ENCODE measurements around the gene FAM83C.

FAM83C gene

GRCh38 chr20:35291654-35292503 lies at the start of gene FAM83C:
FAM83C (minus strand) TSS chr20:35292425; CDS start chr20:35292304, 121 bp downstream.
- no peak for DNase-seq (ENCODE audit: low read depth, low spot score)
- TF ChIP-seq ZNF274 (IDR thresholded peaks at IDR 0.05; ENCODE audit: low read depth, low read length), result no peak
- TF ChIP-seq SUZ12 (IDR thresholded peaks at IDR 0.05; ENCODE audit: extremely low read depth, insufficient read depth, insufficient read length), result no peak
- TF ChIP-seq YY1 (IDR thresholded peaks at IDR 0.05; ENCODE audit: insufficient read depth, insufficient read length), result no peak

DNA sequence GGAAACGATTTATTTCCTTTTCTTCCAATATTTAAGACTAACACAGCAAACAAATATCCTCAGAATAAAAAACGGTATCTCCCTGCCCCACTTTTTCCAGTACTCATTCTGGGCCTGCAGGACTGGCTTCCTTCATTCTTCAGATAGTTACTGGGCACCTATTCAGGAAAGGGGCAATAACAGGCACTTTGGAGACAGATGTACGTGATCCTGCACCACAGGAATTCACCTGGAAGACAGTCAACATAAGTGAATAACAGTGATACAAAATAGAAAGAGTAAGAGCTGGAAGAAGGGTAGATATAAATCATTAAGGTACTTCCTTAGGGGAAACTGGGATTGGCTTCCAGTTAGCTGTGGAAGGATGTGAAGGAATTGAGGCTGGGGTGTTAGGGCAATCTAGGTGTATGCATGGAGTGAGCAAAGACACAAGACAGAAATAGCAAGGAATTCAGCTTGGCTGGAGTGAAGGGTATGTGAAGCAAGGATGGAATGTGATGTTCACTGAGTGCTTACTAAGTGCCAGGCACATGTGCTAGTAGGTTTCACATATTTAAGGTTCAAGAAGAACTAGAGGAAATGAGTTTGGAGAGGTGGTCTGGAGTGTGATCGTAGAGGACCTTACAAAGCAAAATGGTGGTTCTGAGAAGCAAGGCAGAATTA lies 49.3 kb upstream of the FAM83C start:
- Histone ChIP-seq H3K36me3 (ENCODE audit: insufficient read depth, insufficient read length, low read length) (peaks cover 32% of the 10 kb centered on the region), H3K4me3 (ENCODE audit: insufficient read length, low read depth) (no peak overlapping the region), H3K9ac (ENCODE audit: insufficient read length, low read depth) (no peak overlapping the region), H3K9me3 (ENCODE audit: insufficient read depth, low read length) (peaks cover 8% of the 10 kb centered on the region), H3K27me3 (ENCODE audit: insufficient read depth, insufficient read length) (no peaks in the 10 kb centered on the region), H3K4me1 (ENCODE audit: insufficient read depth, insufficient read length) (no peaks in the 10 kb centered on the region)
- no peak for DNase-seq (ENCODE audit: low read depth, low spot score)
- TF ChIP-seq ZNF274 (IDR thresholded peaks at IDR 0.05; ENCODE audit: low read depth, low read length) (no peak), SUZ12 (IDR thresholded peaks at IDR 0.05; ENCODE audit: extremely low read depth, insufficient read depth, insufficient read length) (no peak), YY1 (IDR thresholded peaks at IDR 0.05; ENCODE audit: insufficient read depth, insufficient read length) (no peak)

More at GRCh38 chr20:35291654-35292503, at the start of gene FAM83C:
- H3K4me1 ChIP-seq (ENCODE audit: insufficient read depth, insufficient read length), result peaks cover 3% of the 10 kb centered on the region
- no peaks in the 10 kb centered on the region for H3K27me3 ChIP-seq (ENCODE audit: insufficient read depth, insufficient read length)
- no peaks in the 10 kb centered on the region for H3K9me3 ChIP-seq (ENCODE audit: insufficient read depth, low read length)
- H3K9ac ChIP-seq (ENCODE audit: insufficient read length, low read depth), result no peak within 1 kb of the TSS
- no peaks in the 10 kb centered on the region for H3K36me3 ChIP-seq (ENCODE audit: insufficient read depth, insufficient read length, low read length)
- H3K4me3 ChIP-seq (ENCODE audit: insufficient read length, low read depth), result no peak within 1 kb of the TSS

GRCh38 chr20:35340436-35340835 lies 48.2 kb upstream of the FAM83C start:
- no peaks in the 10 kb centered on the region for H3K27me3 ChIP-seq (ENCODE audit: insufficient read depth, insufficient read length)
- no peaks in the 10 kb centered on the region for H3K4me1 ChIP-seq (ENCODE audit: insufficient read depth, insufficient read length)
- DNase-seq (ENCODE audit: low read depth, low spot score), result no peak
- H3K9ac ChIP-seq (ENCODE audit: insufficient read length, low read depth), result no peak overlapping the region
- H3K4me3 ChIP-seq (ENCODE audit: insufficient read length, low read depth), result no peak overlapping the region
- peaks cover 22% of the 10 kb centered on the region for H3K36me3 ChIP-seq (ENCODE audit: insufficient read depth, insufficient read length, low read length)
- TF ChIP-seq SUZ12 (IDR thresholded peaks at IDR 0.05; ENCODE audit: extremely low read depth, insufficient read depth, insufficient read length), result no peak
- H3K9me3 ChIP-seq (ENCODE audit: insufficient read depth, low read length), result no peaks in the 10 kb centered on the region

DNA sequence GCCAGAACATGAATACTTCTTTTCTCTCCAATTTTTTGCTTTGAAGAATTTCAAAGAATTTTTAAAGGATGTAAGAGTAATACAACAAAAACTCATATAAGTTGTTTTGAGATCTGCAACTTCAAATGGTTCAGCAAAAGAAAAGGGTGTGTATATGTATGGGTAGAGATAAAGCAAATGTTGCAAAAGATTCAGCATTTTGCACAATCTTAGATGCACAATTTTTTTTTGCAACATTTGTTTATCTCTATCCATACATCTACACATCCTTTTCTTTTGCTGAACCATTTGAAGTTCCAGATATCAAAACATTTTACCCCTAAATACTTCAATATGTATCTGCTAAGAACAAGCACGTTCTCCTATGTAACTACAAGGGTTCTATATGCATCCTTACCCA lies 47.4 kb upstream of the FAM83C start:
- no peak for DNase-seq (ENCODE audit: low read depth, low spot score)
- Histone ChIP-seq H3K27me3 (ENCODE audit: insufficient read depth, insufficient read length) (no peaks in the 10 kb centered on the region), H3K9ac (ENCODE audit: insufficient read length, low read depth) (no peak overlapping the region), H3K4me1 (ENCODE audit: insufficient read depth, insufficient read length) (no peaks in the 10 kb centered on the region), H3K4me3 (ENCODE audit: insufficient read length, low read depth) (no peak overlapping the region), H3K36me3 (ENCODE audit: insufficient read depth, insufficient read length, low read length) (peaks cover 16% of the 10 kb centered on the region), H3K9me3 (ENCODE audit: insufficient read depth, low read length) (no peaks in the 10 kb centered on the region)
- TF ChIP-seq SUZ12 (IDR thresholded peaks at IDR 0.05; ENCODE audit: extremely low read depth, insufficient read depth, insufficient read length), result no peak
- TF ChIP-seq YY1 (IDR thresholded peaks at IDR 0.05; ENCODE audit: insufficient read depth, insufficient read length), result no peak
- TF ChIP-seq ZNF274 (IDR thresholded peaks at IDR 0.05; ENCODE audit: low read depth, low read length), result no peak

DNA sequence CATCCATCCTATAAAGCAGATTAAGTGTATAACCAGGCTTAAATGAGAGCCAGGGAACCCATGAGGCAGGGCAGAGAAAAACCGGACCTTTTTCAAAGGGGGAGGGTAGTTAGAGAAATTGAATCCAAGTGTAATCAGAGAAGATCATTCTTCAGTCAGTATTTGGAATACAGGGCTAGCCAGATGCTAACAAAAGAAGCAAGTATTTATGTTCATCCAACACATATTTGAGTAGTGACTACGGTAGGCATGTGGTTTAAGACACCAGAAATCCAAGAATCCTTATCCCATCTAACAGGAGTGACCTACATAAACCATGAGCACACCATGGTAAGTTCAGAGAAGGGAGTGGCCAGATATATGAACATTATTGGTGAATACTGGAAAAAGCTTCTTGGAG lies 46.8 kb upstream of the FAM83C start:
- no peaks in the 10 kb centered on the region for H3K27me3 ChIP-seq (ENCODE audit: insufficient read depth, insufficient read length)
- H3K4me1 ChIP-seq (ENCODE audit: insufficient read depth, insufficient read length), result no peaks in the 10 kb centered on the region
- no peaks in the 10 kb centered on the region for H3K9me3 ChIP-seq (ENCODE audit: insufficient read depth, low read length)
- no peak for DNase-seq (ENCODE audit: low read depth, low spot score)
- no peak overlapping the region for H3K9ac ChIP-seq (ENCODE audit: insufficient read length, low read depth)
- H3K4me3 ChIP-seq (ENCODE audit: insufficient read length, low read depth), result no peak overlapping the region
- peaks cover 15% of the 10 kb centered on the region for H3K36me3 ChIP-seq (ENCODE audit: insufficient read depth, insufficient read length, low read length)
- no peak for TF ChIP-seq ZNF274 (IDR thresholded peaks at IDR 0.05; ENCODE audit: low read depth, low read length)

DNA sequence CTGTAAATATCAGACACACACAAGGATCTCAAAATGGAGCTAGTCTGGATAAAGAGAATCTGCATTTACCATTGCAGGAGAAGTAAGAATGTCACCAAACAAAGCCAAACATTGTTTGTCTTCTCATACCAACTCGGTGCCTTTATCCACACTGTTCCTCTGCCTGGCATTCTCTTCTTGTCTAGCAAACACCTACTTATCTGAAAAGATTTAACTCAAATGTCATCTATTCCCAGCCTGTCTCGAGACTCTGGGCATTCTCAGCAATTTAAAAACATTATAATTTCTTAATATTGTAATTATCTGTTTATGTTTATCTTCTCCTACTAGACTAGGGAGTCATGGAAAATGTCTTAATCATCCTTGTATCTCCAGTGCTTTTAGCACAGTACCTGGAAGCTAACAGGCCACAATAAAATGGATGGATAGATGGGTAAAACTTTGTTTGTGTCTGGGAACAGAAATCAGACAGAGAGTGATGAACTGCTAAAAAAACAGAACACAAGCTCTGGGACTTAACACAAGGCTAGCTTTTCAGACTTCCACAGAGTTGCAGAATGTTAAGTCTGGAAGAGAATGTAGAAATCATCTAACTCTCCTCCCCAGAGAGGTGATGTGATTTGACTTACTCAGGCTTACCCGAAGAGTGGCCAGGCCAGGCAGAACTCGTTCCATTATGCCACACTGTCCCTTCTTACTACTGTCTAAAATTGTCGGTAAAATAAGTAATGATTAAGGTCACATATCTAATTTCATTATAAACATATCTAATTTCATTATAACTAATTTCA lies 42.3 kb upstream of the FAM83C start:
- no peak overlapping the region for H3K4me3 ChIP-seq (ENCODE audit: insufficient read length, low read depth)

DNA sequence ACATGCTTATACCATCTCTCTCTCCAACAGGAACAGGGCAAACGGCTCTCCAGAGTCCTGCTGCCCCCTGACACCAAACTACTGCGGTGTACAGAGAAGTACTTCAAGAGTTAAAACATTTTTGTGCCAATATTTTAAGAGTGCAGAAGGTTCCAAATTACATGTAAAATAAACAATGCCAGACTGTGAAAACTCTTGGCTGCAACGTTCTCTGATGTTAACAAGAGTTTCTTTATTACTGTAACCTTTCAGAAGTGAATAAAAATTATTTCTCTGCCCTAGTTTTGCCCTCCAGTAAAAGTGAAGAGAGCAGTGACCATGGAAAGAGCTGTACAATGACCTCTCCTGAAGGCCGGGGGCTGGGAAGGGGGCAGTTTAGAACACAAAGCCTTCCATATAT lies 41.4 kb upstream of the FAM83C start:
- TF ChIP-seq YY1 (IDR thresholded peaks at IDR 0.05; ENCODE audit: insufficient read depth, insufficient read length) (no peak), SUZ12 (IDR thresholded peaks at IDR 0.05; ENCODE audit: extremely low read depth, insufficient read depth, insufficient read length) (no peak), ZNF274 (IDR thresholded peaks at IDR 0.05; ENCODE audit: low read depth, low read length) (no peak)
- H3K36me3 ChIP-seq (ENCODE audit: insufficient read depth, insufficient read length, low read length), result peaks cover 17% of the 10 kb centered on the region

More for the DNA sequence above, 42.3 kb upstream of the FAM83C start:
- Histone ChIP-seq H3K4me1 (ENCODE audit: insufficient read depth, insufficient read length) (no peaks in the 10 kb centered on the region), H3K27me3 (ENCODE audit: insufficient read depth, insufficient read length) (no peaks in the 10 kb centered on the region), H3K9me3 (ENCODE audit: insufficient read depth, low read length) (no peaks in the 10 kb centered on the region), H3K9ac (ENCODE audit: insufficient read length, low read depth) (no peak overlapping the region), H3K36me3 (ENCODE audit: insufficient read depth, insufficient read length, low read length) (peaks cover 16% of the 10 kb centered on the region)
- TF ChIP-seq ZNF274 (IDR thresholded peaks at IDR 0.05; ENCODE audit: low read depth, low read length) (no peak), YY1 (IDR thresholded peaks at IDR 0.05; ENCODE audit: insufficient read depth, insufficient read length) (no peak), SUZ12 (IDR thresholded peaks at IDR 0.05; ENCODE audit: extremely low read depth, insufficient read depth, insufficient read length) (no peak)
- DNase-seq (ENCODE audit: low read depth, low spot score), result no peak

More for the DNA sequence above, 41.4 kb upstream of the FAM83C start:
- DNase-seq (ENCODE audit: low read depth, low spot score), result no peak
- Histone ChIP-seq H3K27me3 (ENCODE audit: insufficient read depth, insufficient read length) (no peaks in the 10 kb centered on the region), H3K9ac (ENCODE audit: insufficient read length, low read depth) (no peak overlapping the region), H3K4me1 (ENCODE audit: insufficient read depth, insufficient read length) (no peaks in the 10 kb centered on the region), H3K4me3 (ENCODE audit: insufficient read length, low read depth) (no peak overlapping the region), H3K9me3 (ENCODE audit: insufficient read depth, low read length) (no peaks in the 10 kb centered on the region)

Measured in NT2/D1 (cell line).